Endothelial cell (in vitro differentiated cells): ENCODE data around the gene GPR176. TPM values are rescaled to one million over a fixed set of nuclear protein-coding genes. Genes with fewer than 3 reads are reported as not detected.
"Not testable (repeated sequence)": the region's sequence is repeated elsewhere in the genome, so short reads cannot be mapped to it uniquely, and the experiment has no call there.

Experiments
- DNase-seq: peaks from one replicate; pipeline ENCODE4 v3.0.0; 2021; ENCODE audit warnings: low spot score
- H3K27ac Mint-ChIP-seq: one replicate; pipeline ENCODE4 v1.8.0; 2021; ENCODE audit warnings: mixed read lengths, inconsistent platforms; ENCODE audit not compliant: unreplicated experiment
- H3K27me3 Mint-ChIP-seq: one replicate; pipeline ENCODE4 v1.8.0; 2021; ENCODE audit warnings: mild to moderate bottlenecking, moderate library complexity, mixed read lengths, inconsistent platforms; ENCODE audit not compliant: unreplicated experiment
- H3K36me3 Mint-ChIP-seq: one replicate; pipeline ENCODE4 v1.8.0; 2021; ENCODE audit warnings: mild to moderate bottlenecking, low read depth, mixed read lengths, inconsistent platforms; ENCODE audit not compliant: unreplicated experiment
- H3K4me1 Mint-ChIP-seq: one replicate; pipeline ENCODE4 v1.8.0; 2021; ENCODE audit warnings: mild to moderate bottlenecking, mixed read lengths, inconsistent platforms; ENCODE audit not compliant: unreplicated experiment
- H3K4me3 Mint-ChIP-seq: one replicate; pipeline ENCODE4 v1.8.0; 2021; ENCODE audit warnings: mild to moderate bottlenecking, mixed read lengths, inconsistent platforms; ENCODE audit not compliant: unreplicated experiment
- H3K9me3 Mint-ChIP-seq: one replicate; pipeline ENCODE4 v1.8.0; 2021; ENCODE audit warnings: mixed read lengths, inconsistent platforms; ENCODE audit not compliant: unreplicated experiment
- CTCF ChIP-seq: fragments of 200-600 bp; sonication (generic); IDR thresholded peaks from one replicate; pipeline ENCODE4 v1.5.0; 2021; ENCODE audit warnings: antibody characterized with exemption; ENCODE audit not compliant: unreplicated experiment
- total RNA-seq: library from RNA; stranded (reverse); fragmentation: NEBNext Ultra II Directional; extraction: Animal tissue kit (Norgen Biotek cat#: 25700); gene quantifications from one replicate; pipeline ENCODE4 v1.2.1, GENCODE V29; 2021; ENCODE audit not compliant: unreplicated experiment

Gene GPR176
- total RNA-seq, 1 donor from 2014 or later = 2.4 TPM

- H3K36me3 Mint-ChIP-seq = peaks cover 3% of the 10 kb centered on the region
- DNase-seq = no peak
- no peaks in the 10 kb centered on the region for H3K4me1 Mint-ChIP-seq
- H3K4me3 Mint-ChIP-seq = no peak overlapping the region
- H3K9me3 Mint-ChIP-seq = no peaks in the 10 kb centered on the region
- no peak for TF ChIP-seq CTCF
- peaks cover 1% of the 10 kb centered on the region for H3K27me3 Mint-ChIP-seq
- H3K27ac Mint-ChIP-seq = no peak overlapping the region
These were observed 23.2 kb downstream of the GPR176 start for GRCh38 chr15:39896846-39897245.

- Mint-ChIP-seq H3K4me1 (no peaks in the 10 kb centered on the region), H3K27me3 (peaks cover 1% of the 10 kb centered on the region), H3K4me3 (no peak overlapping the region), H3K36me3 (peaks cover 3% of the 10 kb centered on the region), H3K27ac (no peak overlapping the region), H3K9me3 (no peaks in the 10 kb centered on the region)
- no peak for DNase-seq
- TF ChIP-seq CTCF = no peak
These were observed 24.0 kb downstream of the GPR176 start for GRCh38 chr15:39896101-39896500.

GRCh38 chr15:39893051-39893450 is 27.0 kb downstream of the GPR176 start:
- H3K9me3 Mint-ChIP-seq, H3K27me3 Mint-ChIP-seq, H3K36me3 Mint-ChIP-seq, H3K4me1 Mint-ChIP-seq, H3K27ac Mint-ChIP-seq, DNase-seq, H3K4me3 Mint-ChIP-seq: not testable (repeated sequence)

GRCh38 chr15:39892418-39892817 is 27.6 kb downstream of the GPR176 start:
- Mint-ChIP-seq H3K9me3 (no peaks in the 10 kb centered on the region), H3K4me3 (no peak overlapping the region), H3K36me3 (peaks cover 3% of the 10 kb centered on the region), H3K27me3 (peaks cover 1% of the 10 kb centered on the region), H3K4me1 (peaks cover 4% of the 10 kb centered on the region), H3K27ac (no peak overlapping the region)
- no peak for TF ChIP-seq CTCF
- DNase-seq = no peak

GRCh38 chr15:39890621-39891020 is 29.4 kb downstream of the GPR176 start:
- H3K9me3 Mint-ChIP-seq = no peaks in the 10 kb centered on the region
- H3K4me3 Mint-ChIP-seq = no peak overlapping the region
- peaks cover 3% of the 10 kb centered on the region for H3K36me3 Mint-ChIP-seq
- peaks cover 1% of the 10 kb centered on the region for H3K27me3 Mint-ChIP-seq
- H3K27ac Mint-ChIP-seq = no peak overlapping the region
- no peak for TF ChIP-seq CTCF
- no peak for DNase-seq
- peaks cover 4% of the 10 kb centered on the region for H3K4me1 Mint-ChIP-seq

- Mint-ChIP-seq H3K36me3 (no peaks in the 10 kb centered on the region), H3K4me1 (peaks cover 4% of the 10 kb centered on the region), H3K27ac (no peak overlapping the region), H3K9me3 (no peaks in the 10 kb centered on the region), H3K27me3 (no peaks in the 10 kb centered on the region), H3K4me3 (no peak overlapping the region)
- no peak for DNase-seq
- no peak for TF ChIP-seq CTCF
These were observed 30.5 kb downstream of the GPR176 start for GRCh38 chr15:39889601-39890000.
